HepG2 (cell line): Measurements from ENCODE around the gene NAP1L1.

ENCODE experiments used
- ATF4 ChIP-seq, 2 experiments: fragments of 450-650 bp in 1 of 2; sonication (generic) in 1 of 2; formaldehyde crosslinking; IDR thresholded peaks; 2 replicates each; pipeline versions ENCODE4 v1.5.0 to v1.8.0; 2020 to 2022; ENCODE audit warnings: mild to moderate bottlenecking in 1 of 2, missing genetic modification reagents in 1 of 2
- CTCF ChIP-seq: sonication (generic); formaldehyde crosslinking; IDR thresholded peaks from 2 replicates; pipeline ENCODE4 v1.5.0; 2020; ENCODE audit warnings: mild to moderate bottlenecking, missing genetic modification reagents, moderate library complexity
- EEA1 ChIP-seq: sonication (generic); formaldehyde crosslinking; IDR thresholded peaks from 2 replicates; pipeline ENCODE4 v1.5.1; 2020; ENCODE audit warnings: mild to moderate bottlenecking, missing genetic modification reagents, borderline replicate concordance
- ESRRA ChIP-seq: sonication (generic); formaldehyde crosslinking; IDR thresholded peaks from 2 replicates; pipeline ENCODE4 v1.5.1; 2020; ENCODE audit warnings: mild to moderate bottlenecking, low read depth, missing genetic modification reagents
- PREB ChIP-seq: sonication (generic); formaldehyde crosslinking; IDR thresholded peaks from 2 replicates; pipeline ENCODE4 v1.4.0; 2020; ENCODE audit warnings: missing genetic modification reagents
- SP2 ChIP-seq: sonication (generic); formaldehyde crosslinking; IDR thresholded peaks from 2 replicates; pipeline ENCODE4 v1.5.1; 2020; ENCODE audit warnings: mild to moderate bottlenecking, missing genetic modification reagents
- ZNF232 ChIP-seq: sonication (generic); formaldehyde crosslinking; IDR thresholded peaks from 2 replicates; pipeline ENCODE4 v1.4.0; 2020; ENCODE audit warnings: missing genetic modification reagents, borderline replicate concordance
- ZNF280B ChIP-seq: sonication (generic); formaldehyde crosslinking; IDR thresholded peaks from 2 replicates; pipeline ENCODE4 v1.5.0; 2020; ENCODE audit warnings: missing genetic modification reagents, mild to moderate bottlenecking, borderline replicate concordance
- ZNF501 ChIP-seq: sonication (generic); formaldehyde crosslinking; IDR thresholded peaks from 2 replicates; pipeline ENCODE4 v1.5.1; 2020; ENCODE audit warnings: mild to moderate bottlenecking, moderate library complexity, missing genetic modification reagents
- ZNF510 ChIP-seq: sonication (generic); formaldehyde crosslinking; IDR thresholded peaks from 2 replicates; pipeline ENCODE4 v1.4.0; 2020; ENCODE audit warnings: low read depth, mild to moderate bottlenecking, missing genetic modification reagents

GRCh38 chr12:76028571-76029277 is 55.8 kb downstream of the NAP1L1 start:
- no peak for TF ChIP-seq ZNF280B
- no peak for TF ChIP-seq ESRRA (CRISPR knock-in tag)
- no peak for TF ChIP-seq PREB (CRISPR knock-in tag)
- no peak for TF ChIP-seq ZNF510 (CRISPR knock-in tag)
- TF ChIP-seq SP2 (CRISPR knock-in tag) = no peak
- TF ChIP-seq ZNF501 (CRISPR knock-in tag) = no peak
- no peak for TF ChIP-seq ZNF232 (CRISPR knock-in tag)
- TF ChIP-seq EEA1 (CRISPR knock-in tag) = no peak
- no peak for TF ChIP-seq ATF4 (CRISPR knock-in tag; IDR thresholded peaks at IDR 0.05)
- no peak for TF ChIP-seq CTCF (CRISPR knock-in tag)
